OCI-LY1 (cell line): Measurements from ENCODE around the gene BCL2L11.

ENCODE experiments used
- CTCF ChIP-seq: fragments of 200-600 bp; sonication (generic), shearing (Covaris generic); IDR thresholded peaks from 2 replicates; pipeline ENCODE4 v1.5.1; 2017; ENCODE audit warnings: mild to moderate bottlenecking, antibody characterized with exemption, low read length, moderate library complexity, mixed read lengths
- EZH2 ChIP-seq: fragments of 200-600 bp; sonication (generic), shearing (Covaris generic); IDR thresholded peaks from 2 replicates; pipeline ENCODE4 v1.8.0; 2017; ENCODE audit warnings: borderline replicate concordance, mixed run types, mild to moderate bottlenecking, antibody characterized with exemption, low read length, moderate library complexity, mixed read lengths

GRCh38 chr2:111199840-111200239 lies 79.1 kb downstream of the BCL2L11 start:
- TF ChIP-seq CTCF (no peak), EZH2 (no peak)
